Type B pancreatic cell (in vitro differentiated cells): ENCODE data around the gene GSG1L2. TPM values are rescaled to one million over a fixed set of nuclear protein-coding genes. Genes with fewer than 3 reads are reported as not detected.

Experiments used
- DNase-seq: peaks from one replicate; pipeline ENCODE4 v3.0.0; 2021; ENCODE audit warnings: mixed read lengths; ENCODE audit not compliant: unreplicated experiment; ENCODE audit errors: extremely low spot score
- H3K27ac Mint-ChIP-seq: 2 replicates; pipeline ENCODE4 v1.8.0; 2021; ENCODE audit warnings: mild to moderate bottlenecking, mixed read lengths
- H3K27me3 Mint-ChIP-seq: 2 replicates; pipeline ENCODE4 v1.8.0; 2021; ENCODE audit warnings: mixed read lengths
- H3K36me3 Mint-ChIP-seq: 2 replicates; pipeline ENCODE4 v1.8.0; 2021; ENCODE audit warnings: mixed read lengths
- H3K4me1 Mint-ChIP-seq: one replicate; pipeline ENCODE4 v1.8.0; 2021; ENCODE audit warnings: mixed read lengths; ENCODE audit not compliant: unreplicated experiment
- H3K4me3 Mint-ChIP-seq: 2 replicates; pipeline ENCODE4 v1.8.0; 2021; ENCODE audit warnings: mild to moderate bottlenecking, mixed read lengths
- H3K9me3 Mint-ChIP-seq: 2 replicates; pipeline ENCODE4 v1.8.0; 2021; ENCODE audit warnings: mixed read lengths
- total RNA-seq: library from RNA; stranded (reverse); gene quantifications from 2 replicates; pipeline ENCODE4 v1.2.1, GENCODE V29; 2021; ENCODE audit warnings: low replicate concordance
- TF ChIP-seq, protein P1 (sequence below): fragments of 200-600 bp; sonication (generic); conservative IDR thresholded peaks from 2 replicates; pipeline ENCODE4 v1.5.0; 2021; ENCODE audit warnings: antibody characterized with exemption, mild to moderate bottlenecking

The GSG1L2 gene
- total RNA-seq, 1 donor from 2014 or later: not detected

DNA sequence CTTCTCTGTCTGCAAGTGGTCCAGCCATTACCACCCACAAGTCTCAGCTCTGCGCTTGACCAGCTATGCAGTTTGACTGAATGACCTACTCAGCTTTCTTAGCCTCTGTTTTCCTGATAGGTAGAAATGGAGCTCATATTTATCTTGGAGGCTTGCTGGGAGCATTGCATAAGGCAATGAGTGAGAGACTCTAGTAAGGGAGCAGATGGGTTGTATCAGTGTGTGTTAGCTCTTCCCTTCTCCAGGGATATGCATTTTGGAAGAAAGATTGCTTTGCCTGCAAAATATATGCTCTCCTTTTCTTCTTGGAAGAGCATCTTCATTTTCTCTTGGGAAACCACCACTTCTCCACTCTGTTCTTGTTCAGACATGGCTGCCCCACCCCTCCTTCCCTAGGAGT lies 56.6 kb downstream of the GSG1L2 start:
- TF ChIP-seq, protein P1, sequence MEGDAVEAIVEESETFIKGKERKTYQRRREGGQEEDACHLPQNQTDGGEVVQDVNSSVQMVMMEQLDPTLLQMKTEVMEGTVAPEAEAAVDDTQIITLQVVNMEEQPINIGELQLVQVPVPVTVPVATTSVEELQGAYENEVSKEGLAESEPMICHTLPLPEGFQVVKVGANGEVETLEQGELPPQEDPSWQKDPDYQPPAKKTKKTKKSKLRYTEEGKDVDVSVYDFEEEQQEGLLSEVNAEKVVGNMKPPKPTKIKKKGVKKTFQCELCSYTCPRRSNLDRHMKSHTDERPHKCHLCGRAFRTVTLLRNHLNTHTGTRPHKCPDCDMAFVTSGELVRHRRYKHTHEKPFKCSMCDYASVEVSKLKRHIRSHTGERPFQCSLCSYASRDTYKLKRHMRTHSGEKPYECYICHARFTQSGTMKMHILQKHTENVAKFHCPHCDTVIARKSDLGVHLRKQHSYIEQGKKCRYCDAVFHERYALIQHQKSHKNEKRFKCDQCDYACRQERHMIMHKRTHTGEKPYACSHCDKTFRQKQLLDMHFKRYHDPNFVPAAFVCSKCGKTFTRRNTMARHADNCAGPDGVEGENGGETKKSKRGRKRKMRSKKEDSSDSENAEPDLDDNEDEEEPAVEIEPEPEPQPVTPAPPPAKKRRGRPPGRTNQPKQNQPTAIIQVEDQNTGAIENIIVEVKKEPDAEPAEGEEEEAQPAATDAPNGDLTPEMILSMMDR: no peak
- H3K36me3 Mint-ChIP-seq: no peaks in the 10 kb centered on the region
- H3K27me3 Mint-ChIP-seq: peaks cover 48% of the 10 kb centered on the region
- no peaks in the 10 kb centered on the region for H3K9me3 Mint-ChIP-seq
- H3K4me1 Mint-ChIP-seq: no peaks in the 10 kb centered on the region
- no peak overlapping the region for H3K27ac Mint-ChIP-seq
- no peak for DNase-seq
- no peak overlapping the region for H3K4me3 Mint-ChIP-seq

DNA sequence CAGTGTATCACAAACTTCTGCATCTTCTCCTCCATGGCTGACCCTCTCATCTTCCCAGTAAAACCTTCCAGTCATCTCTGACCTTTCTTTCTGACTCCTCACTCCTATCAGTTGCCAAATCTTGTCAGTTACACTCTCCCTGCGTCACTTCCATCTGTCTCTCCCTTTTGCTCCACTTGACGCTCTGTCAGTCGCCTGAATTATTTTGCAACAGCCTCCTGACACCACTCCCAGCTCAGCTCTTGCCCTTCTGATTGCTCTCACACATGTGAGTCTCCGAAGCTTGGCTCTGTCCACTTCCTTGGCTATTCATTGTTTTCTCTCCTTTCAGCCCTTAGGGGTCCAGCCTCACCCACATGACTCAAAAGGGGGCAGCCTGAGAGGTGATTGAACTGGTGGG lies 58.2 kb downstream of the GSG1L2 start:
- DNase-seq: no peak
- no peak overlapping the region for H3K27ac Mint-ChIP-seq
- TF ChIP-seq, protein P1: no peak

DNA sequence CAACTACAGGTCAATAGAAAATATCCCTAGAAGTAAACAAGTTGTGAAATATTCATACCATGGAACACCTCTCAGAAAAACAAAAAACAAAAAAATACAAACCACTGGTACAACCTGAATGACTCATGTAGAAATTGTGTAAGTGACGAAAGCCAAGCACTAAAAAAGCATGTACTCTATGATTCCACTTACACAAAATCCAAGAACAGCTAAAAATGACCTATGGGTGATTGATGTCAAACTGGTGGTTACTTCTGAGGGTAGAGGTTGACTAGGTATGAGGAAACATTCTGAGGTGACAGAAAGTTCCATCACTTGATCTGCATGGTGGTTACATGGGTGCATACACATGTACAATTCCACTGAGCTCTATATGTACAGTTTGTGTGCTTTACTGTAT lies 61.6 kb downstream of the GSG1L2 start:
- H3K27me3 Mint-ChIP-seq: peaks cover 31% of the 10 kb centered on the region
- H3K27ac Mint-ChIP-seq: no peak overlapping the region
- DNase-seq: no peak
- TF ChIP-seq, protein P1: no peak
- no peaks in the 10 kb centered on the region for H3K4me1 Mint-ChIP-seq
- H3K4me3 Mint-ChIP-seq: no peak overlapping the region
- H3K9me3 Mint-ChIP-seq: no peaks in the 10 kb centered on the region
- no peaks in the 10 kb centered on the region for H3K36me3 Mint-ChIP-seq

More for the DNA sequence above, 58.2 kb downstream of the GSG1L2 start:
- no peak overlapping the region for H3K4me3 Mint-ChIP-seq
- H3K36me3 Mint-ChIP-seq: no peaks in the 10 kb centered on the region
- H3K4me1 Mint-ChIP-seq: no peaks in the 10 kb centered on the region
- H3K9me3 Mint-ChIP-seq: no peaks in the 10 kb centered on the region
- H3K27me3 Mint-ChIP-seq: peaks cover 48% of the 10 kb centered on the region

DNA sequence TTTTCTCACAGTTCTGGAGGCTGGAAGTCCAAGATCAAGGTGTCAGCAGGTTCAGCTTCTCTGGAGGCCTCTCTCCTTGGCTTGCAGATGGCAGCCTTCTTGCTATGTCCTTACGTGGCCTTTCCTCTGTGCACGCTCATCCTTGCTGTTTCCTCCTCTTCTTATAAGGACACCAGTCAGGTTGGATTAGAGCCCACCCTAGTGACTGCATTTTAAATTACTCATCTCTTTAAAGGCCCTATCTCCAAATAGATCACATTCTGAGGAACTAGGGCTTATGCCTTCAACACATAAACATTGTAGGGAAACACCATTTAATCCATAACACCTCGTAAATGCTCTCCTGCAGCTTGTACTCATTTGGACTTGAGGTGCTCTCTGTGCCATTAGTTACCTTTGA lies 66.8 kb downstream of the GSG1L2 start:
- peaks cover 13% of the 10 kb centered on the region for H3K27me3 Mint-ChIP-seq
- H3K4me3 Mint-ChIP-seq: no peak overlapping the region
- TF ChIP-seq, protein P1: no peak
- H3K36me3 Mint-ChIP-seq: no peaks in the 10 kb centered on the region
- no peak overlapping the region for H3K27ac Mint-ChIP-seq
- no peak for DNase-seq
- H3K4me1 Mint-ChIP-seq: no peaks in the 10 kb centered on the region
- H3K9me3 Mint-ChIP-seq: no peaks in the 10 kb centered on the region

Other genes with a start within 250 kb of the GSG1L2 start
- 47.1 and 59.3 TPM in 2 replicates for gene STX8, start 246.3 kb downstream of the GSG1L2 start, total RNA-seq
- gene CFAP52, start 245.4 kb downstream of the GSG1L2 start, total RNA-seq: 7.0 TPM in 1 of 2 replicates, not detected in the other
- gene USP43, start 176.6 kb downstream of the GSG1L2 start, total RNA-seq: 6.6 and 16.9 TPM in 2 replicates
- gene DHRS7C, start 30.5 kb downstream of the GSG1L2 start, total RNA-seq: not detected in 2 replicates
- not detected in 2 replicates for gene GLP2R, start 3.8 kb upstream of the GSG1L2 start, total RNA-seq
- 0.14 TPM in 1 of 2 replicates, not detected in the other for gene RCVRN, start 83.2 kb upstream of the GSG1L2 start, total RNA-seq